GM21619 (cell line): Measurements from ENCODE around the gene SQSTM1.
"Not testable (repeated sequence)": the region's sequence is repeated elsewhere in the genome, so short reads cannot be mapped to it uniquely, and the experiment has no call there.

Experiments used
- ATAC-seq: cut with Tn5 transposase; IDR thresholded peaks from one replicate; pipeline ENCODE4 v1.9.1; 2021; ENCODE audit not compliant: unreplicated experiment

The SQSTM1 gene

GRCh38 chr5:179820483-179821297 lies at the start of gene SQSTM1:
Gene SQSTM1 (plus strand): TSS chr5:179820905. CDS start chr5:179820937, 32 bp downstream.
- ATAC-seq, result peak; percentile 34

DNA sequence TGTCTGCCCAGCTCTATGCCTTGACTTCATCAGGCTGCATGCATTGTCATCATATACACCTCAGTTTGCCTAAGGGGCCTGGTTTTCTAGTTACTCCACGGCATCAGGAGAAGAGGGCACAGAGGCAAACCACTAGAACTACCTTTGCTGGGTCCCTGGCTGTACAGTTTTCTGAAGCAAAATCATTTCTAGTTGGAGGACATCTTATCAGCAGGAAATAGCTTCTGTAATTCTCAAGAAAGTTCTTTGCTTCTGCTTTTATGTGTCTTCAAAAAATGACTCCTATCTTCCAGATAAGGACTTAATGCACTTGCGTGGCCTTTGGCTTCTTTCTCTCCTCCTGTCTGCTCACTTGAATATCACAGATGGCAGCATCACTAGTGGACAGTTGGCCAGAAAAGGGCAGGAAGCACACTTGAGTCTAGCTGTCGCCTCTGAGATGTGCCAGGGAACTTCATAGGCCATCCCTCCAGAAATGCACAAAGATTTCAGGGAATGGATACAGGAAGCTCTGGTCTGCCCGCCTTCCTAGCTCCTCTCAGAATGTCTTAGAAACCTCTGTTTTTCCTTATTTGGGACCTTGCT lies 49.3 kb upstream of the SQSTM1 start:
- ATAC-seq, result no peak

DNA sequence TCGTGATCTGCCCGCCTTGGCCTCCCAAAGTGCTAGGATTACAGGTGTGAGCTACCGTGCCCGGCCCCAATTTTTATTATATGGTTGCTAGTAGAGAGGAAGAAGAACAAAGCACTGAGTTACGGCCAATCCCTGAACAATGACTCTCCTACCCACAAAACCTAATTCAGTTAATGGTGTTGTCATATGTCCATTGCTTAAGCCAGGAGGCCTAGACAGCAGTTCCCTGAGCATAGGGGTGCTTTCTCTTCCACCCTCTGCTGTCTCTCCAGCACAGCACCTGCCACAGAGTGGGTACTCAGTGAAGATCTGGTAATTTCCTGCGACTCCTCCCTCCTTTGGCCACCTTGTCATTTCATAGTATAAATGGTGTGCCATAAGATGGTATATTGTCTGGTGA lies 48.4 kb upstream of the SQSTM1 start:
- ATAC-seq, result no peak

GRCh38 chr5:179773686-179774040 lies 47.0 kb upstream of the SQSTM1 start:
- no peak for ATAC-seq

DNA sequence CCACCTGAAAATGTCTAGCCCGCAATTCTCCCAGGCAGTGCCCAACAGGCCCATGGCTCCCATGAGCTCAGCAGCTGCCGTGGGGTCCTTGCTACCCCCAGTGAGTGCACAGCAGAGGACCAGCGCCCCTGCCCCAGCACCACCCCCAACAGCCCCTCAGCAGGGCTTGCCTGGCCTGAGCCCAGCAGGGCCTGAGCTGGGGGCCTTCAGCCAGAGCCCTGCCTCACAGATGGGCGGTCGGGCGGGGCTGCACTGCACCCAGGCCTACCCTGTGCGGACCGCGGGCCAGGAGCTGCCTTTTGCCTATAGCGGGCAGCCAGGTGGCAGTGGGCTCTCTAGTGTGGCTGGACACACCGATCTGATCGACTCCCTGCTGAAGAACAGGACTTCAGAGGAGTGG lies 46.3 kb upstream of the SQSTM1 start:
- no peak for ATAC-seq

GRCh38 chr5:179776411-179776938 lies 44.2 kb upstream of the SQSTM1 start:
- ATAC-seq, result no peak

GRCh38 chr5:179777456-179777855 lies 43.2 kb upstream of the SQSTM1 start:
- no peak for ATAC-seq

- ATAC-seq, result no peak
These were observed 42.8 kb upstream of the SQSTM1 start for GRCh38 chr5:179777909-179778308.

- no peak for ATAC-seq
These were observed 42.1 kb upstream of the SQSTM1 start for GRCh38 chr5:179778591-179778990.

DNA sequence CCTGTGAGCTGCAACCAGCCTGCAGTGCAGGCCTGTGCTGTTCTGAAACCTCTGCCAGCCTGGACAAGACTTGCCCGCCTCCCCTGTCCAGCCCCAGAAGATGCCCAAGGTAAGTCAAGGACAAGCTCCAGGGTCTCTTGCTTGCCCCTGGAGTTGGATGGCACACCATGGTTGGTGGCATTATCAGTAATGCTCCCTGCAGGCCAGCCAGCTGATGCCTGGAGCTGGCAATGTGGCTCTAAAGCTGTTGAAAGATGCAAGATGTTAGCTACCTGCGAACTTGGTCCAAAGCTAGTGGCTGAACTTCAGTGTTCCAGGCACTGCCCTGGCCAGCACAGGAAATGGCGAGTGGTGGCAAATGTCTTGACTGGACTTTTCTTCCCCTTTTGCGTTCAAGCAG lies 40.9 kb upstream of the SQSTM1 start:
- no peak for ATAC-seq

DNA sequence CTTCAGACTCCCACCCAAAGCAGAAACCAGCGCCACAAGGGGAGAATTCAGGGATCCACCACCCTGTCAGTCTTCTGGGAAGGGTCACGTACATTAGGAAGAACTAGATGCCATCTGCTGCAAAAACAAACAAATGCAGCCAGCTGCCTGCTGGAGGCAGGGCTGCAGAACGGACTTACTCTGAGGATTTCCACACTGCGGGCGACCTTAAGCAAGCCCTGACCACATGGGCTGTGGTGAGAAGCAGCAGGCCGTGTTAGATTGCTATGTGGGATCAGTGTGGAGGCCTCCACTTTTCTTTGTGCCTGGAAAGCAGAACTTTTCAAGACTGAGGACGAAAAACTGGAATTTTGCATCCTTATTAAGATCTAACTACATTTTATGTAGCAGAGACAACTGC lies 40.3 kb upstream of the SQSTM1 start:
- ATAC-seq, result no peak

DNA sequence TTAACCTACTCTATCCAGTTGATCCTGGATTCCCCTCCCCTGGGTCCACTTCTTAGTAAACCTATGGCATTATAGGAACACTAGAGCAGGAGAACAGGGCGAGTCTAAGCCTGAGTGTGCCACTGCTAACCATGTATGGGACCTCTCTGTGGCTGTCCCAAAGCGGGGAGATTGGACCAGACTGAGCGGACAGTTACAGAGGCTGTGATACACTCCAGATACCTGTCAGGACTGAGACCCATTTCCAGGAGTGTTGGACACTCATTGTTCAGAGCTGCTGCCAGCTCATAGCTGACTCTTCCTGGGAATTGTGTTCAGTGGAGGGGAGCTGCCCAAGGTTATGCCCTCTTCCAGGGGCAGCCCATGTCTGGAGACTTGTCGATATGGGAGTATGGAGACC lies 38.9 kb upstream of the SQSTM1 start:
- no peak for ATAC-seq

DNA sequence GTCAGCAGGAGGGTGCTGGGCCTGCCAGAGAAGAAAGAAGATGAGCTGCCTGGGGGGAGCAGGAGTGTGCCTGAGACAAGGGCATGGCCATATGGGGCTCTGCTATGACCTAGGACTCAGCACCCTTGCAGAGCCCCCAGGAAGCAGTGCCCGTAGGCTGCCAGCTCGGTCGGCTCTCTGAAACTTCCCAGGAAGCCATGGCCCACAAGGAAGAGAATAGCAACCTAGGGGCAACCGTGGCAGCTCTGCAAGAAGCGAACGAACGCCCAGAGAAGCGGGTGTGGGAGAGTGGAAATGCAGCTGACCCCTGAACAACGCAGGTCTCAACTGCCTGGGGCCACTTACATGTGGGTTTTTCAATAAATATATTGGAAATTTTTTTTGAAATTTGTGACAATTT lies 37.6 kb upstream of the SQSTM1 start:
- no peak for ATAC-seq

GRCh38 chr5:179786861-179787260 lies 33.8 kb upstream of the SQSTM1 start:
- no peak for ATAC-seq

DNA sequence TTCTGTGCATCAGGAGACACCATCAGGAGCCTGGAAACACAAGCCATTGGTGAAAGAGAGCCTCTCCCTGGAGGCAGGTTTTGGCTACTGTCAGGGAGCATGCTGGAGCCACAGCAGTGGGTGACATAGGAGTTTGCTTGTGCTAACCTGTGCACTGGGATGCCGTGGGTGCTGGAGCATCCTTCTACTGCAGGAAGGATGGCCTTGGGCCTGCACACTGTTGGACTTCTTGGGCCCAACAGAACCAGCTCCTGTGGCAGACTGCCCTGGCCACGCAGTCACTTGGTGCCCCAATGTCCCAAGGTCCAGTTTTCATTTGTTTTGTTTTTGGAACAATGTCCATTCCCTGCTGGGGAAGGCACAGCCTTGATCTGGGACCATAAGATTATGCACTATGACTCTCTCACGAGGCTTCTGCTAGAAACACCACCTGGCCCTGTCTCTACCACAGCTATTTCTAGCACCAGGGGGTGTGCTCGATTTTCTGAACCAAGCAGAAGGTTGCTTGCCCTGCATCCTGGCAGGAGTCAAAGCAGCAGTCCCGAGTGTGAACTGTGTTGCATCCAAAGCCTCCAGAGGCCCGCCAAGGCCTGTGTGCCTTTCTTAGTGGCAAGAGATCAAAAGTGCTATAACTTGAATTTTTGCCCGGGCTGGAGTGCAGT lies 32.4 kb upstream of the SQSTM1 start:
- ATAC-seq, result no peak

DNA sequence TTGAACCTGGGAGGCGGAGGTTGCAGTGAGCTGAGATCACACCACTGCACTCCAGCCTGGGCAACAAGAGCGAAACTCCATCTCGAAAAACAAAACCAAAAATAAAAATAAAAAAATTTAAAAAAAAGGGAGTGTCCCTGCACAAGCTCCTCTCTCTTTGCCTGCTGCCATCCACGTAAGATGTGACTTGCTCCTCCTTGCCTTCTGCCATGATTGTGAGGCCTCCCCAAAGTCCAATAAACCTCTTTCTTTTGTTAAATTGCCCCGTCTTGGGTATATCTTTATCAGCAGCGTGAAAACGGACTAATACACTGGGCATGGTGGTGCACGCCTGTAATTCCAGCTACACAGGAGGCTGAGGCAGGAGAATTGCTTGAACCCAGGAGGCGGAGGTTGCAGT lies 31.4 kb upstream of the SQSTM1 start:
- ATAC-seq, result not testable (repeated sequence)

DNA sequence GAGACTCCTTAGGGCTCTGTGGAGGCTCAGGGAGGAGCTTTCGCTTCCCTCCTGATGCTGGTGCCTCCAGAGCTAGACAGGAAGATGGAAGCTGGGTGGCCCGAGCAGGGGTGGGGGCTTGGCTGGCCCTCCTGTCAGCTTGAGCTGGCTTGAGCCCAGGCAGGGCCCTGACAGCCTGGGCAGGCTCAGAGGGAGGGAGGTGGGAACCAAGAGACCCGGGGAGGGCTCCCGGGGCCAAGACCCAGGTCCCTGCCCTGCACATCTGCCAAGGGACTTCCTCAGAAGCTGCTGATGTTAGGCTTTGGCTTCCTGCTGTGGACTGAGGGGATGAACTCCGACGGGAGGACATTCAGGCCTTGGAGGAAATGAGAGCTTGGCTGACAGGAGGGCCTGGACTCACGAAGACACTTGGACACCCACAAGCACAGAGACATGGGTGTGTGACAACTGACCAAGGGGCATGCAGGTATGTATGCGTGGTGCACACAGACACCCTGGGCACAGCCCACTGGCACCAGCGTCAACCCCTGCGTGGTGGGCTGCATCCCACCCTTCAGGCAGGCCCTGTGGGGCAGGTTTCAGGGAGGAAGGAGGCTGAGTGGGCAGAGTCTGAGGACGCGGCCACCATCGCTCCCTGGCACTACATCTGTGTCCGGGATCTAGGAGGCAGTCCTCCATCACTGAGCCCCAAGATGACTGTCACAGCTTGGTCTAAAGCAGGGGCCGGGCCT lies 28.7 kb upstream of the SQSTM1 start:
- no peak for ATAC-seq

DNA sequence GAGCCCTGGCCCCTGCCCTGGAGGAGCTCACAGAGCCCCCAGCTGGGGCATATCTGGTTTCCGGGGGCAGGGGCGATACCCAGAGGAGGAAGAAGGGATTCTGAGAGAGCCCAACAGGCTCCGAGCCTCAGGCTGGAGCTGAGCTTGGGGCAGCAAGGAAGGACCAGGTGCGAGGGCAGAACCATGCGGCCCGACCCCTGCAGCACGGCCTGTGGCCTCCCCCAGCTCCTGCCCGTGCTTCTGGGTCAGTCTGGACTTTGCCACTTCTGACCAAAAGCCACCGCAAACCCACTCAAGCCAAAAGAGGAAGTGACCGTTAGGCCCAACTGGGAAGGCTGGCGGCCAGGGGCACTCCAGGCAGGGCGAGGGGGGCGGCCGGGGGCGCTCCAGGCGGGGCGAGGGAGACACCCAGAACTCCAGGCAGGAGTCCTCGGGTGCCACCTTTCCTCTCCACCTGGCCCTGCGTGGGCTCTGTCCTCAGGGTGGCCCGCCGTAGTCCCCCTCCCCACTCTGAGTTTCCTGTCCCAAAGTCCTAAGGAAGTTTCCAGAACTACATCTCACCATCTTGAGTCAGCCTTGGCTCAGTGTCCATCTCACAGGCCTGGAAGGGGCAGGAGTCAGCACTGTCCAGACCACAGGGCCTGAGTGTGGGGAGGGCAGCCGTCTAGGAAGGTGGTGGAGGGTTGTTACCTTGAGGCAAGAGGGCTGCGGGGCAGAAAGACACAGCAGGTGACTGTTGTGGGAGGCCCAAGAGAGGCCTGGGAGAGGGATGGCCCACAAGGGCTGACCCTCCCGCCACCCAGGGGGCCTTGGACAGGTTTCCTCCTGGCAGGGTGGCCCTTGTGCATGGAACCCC lies 27.9 kb upstream of the SQSTM1 start:
- no peak for ATAC-seq

DNA sequence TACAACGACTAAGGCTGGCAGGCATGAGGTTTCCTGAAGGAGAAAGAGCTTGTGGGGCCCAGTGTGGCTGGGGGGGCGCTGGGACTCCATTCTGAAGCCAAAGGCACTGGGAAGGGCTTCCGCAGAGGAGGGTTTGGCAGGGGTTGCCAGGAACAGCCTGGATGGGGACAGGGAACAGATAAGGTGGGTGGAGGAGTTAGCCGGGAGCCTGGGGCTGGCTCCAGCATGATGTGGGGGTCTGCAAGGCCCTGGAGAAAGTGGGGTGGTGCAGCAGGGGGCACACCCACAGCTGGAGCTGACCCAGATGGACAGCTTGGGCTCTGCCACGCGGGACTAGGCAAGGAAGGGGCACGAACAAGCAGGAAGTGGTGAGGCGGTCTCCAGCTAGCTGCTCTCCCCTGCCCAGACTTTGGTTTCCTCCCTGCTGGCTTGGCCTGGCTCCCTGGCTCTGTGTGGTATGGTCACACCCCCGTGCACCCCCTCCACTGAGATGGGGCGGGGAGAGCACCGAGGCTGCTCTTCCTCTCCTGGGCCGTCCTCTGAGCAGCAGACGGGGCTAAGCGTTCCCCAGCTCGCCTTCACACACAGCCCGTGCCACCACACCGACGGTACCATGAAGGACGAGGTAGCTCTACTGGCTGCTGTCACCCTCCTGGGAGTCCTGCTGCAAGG lies 27.1 kb upstream of the SQSTM1 start, which contains the start of gene LTC4S:
Gene LTC4S (plus strand): TSS at position 519 of the 672 bp plus-strand sequence. CDS start 95 bp downstream, at position 614.
- ATAC-seq, result no peak

DNA sequence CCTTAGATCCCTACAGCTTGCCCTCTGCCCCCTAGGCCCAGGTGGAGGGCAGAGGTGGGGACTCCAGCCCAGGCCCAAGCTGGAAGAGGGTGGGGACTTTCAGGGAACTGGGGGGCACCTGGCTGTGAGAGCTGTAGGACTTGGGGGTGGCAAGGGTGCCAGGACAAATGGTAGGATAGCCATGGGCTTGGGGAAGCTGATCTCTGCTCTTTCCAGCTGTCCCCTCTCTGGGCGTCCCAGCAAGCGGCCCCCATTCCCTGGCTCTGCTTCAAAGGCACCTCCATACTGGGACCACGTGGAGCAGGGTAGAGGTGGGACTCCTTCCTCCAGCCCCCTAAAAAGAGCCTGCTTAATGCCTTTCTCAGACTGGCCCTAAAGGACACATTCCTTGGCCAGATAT lies 26.5 kb upstream of the SQSTM1 start:
- ATAC-seq, result no peak
